Body of pancreas (tissue), 4 donors: Measurements from ENCODE around the gene SIGLEC1. TPM values are rescaled to one million over a fixed set of nuclear protein-coding genes. Genes with fewer than 3 reads are reported as not detected.

Source experiments
- ATAC-seq: fragments of 150-250 bp; one replicate; pipeline ENCODE4 v1.9.1; 2016
- DNase-seq, 4 donors: peaks; one replicate each; pipeline ENCODE4 v3.0.0-alpha.2; 2019
- H3K27ac ChIP-seq, 4 donors: fragments of 200-600 bp; sonication (generic); 1 replicate in 3 of 4; 2 replicates in 1 of 4; pipeline versions ENCODE4 v1.5.1 to v1.6.1; 2016 to 2019; ENCODE audit warnings: mild to moderate bottlenecking in 1 of 4, mixed read lengths in 1 of 4, moderate library complexity in 1 of 4
- H3K27me3 ChIP-seq, 2 donors: fragments of 200-600 bp; sonication (generic); one replicate each; pipeline ENCODE4 v1.6.0; 2016; ENCODE audit warnings: mild to moderate bottlenecking in 1 of 2
- H3K36me3 ChIP-seq, 2 donors: fragments of 200-600 bp; sonication (generic); replicated peaks in 1 of 2; 2 replicates each; pipeline ENCODE4 v1.5.1; 2016; ENCODE audit warnings: low read depth in 2 of 2; ENCODE audit not compliant: insufficient read depth in 1 of 2
- H3K4me1 ChIP-seq: fragments of 200-600 bp; sonication (generic); one replicate; pipeline ENCODE4 v1.6.0; 2016
- H3K4me3 ChIP-seq, 2 donors: fragments of 200-600 bp; sonication (generic); 1 replicate in 1 of 2; 2 replicates in 1 of 2; pipeline ENCODE4 v1.5.1; 2016 to 2019
- H3K9me3 ChIP-seq, 3 donors: fragments of 200-600 bp; sonication (generic); 1 replicate in 2 of 3; 2 replicates in 1 of 3; pipeline ENCODE4 v1.5.1; 2016
- CTCF ChIP-seq, 7 experiments: fragments of 450-650 bp in 4 of 7; fragments of 200-600 bp in 3 of 7; sonication (generic) in 3 of 7; IDR thresholded peaks; one replicate each; pipeline ENCODE4 v1.5.1; 2016 to 2019; ENCODE audit warnings: antibody characterized with exemption in 7 of 7
- POLR2A ChIP-seq, 3 donors: fragments of 450-650 bp; IDR thresholded peaks; one replicate each; pipeline ENCODE4 v1.6.1; 2016; ENCODE audit warnings: antibody characterized with exemption in 3 of 3, mild to moderate bottlenecking in 2 of 3
- WGBS, 2 donors: methylation state at CpG; one replicate each; pipeline ENCODE4 v1.1.5; 2017; 5-methylcytosine and 5-hydroxymethylcytosine counted together
- intact Hi-C: fragments of 100-400 bp; cut with DNase I; formaldehyde crosslinking; loops from one replicate; pipeline ENCODE4 v1.15.1; 2023
- total RNA-seq, 2 donors: library from RNA; depleted of rRNA; stranded (reverse); fragments of >200 nt; gene quantifications; one replicate each; pipeline ENCODE4 v1.1.0, GENCODE V29; 2016

Gene SIGLEC1
- total RNA-seq, 2 donors from 2014 or later = 2.1 to 5.9 TPM

GRCh38 chr20:3741836-3742458 is 29.5 kb upstream of the SIGLEC1 start:
- Histone ChIP-seq H3K4me3 (no peak overlapping the region), H3K27ac (no peak overlapping the region), H3K9me3 (no peaks in the 10 kb centered on the region), H3K4me1 (peaks cover 11% of the 10 kb centered on the region), H3K27me3 (no peaks in the 10 kb centered on the region), H3K36me3 (no peaks in the 10 kb centered on the region)
- TF ChIP-seq POLR2A (IDR thresholded peaks at IDR 0.05) (no peak), CTCF (IDR thresholded peaks at IDR 0.05) (no peak)
- DNase-seq (no peak), ATAC-seq (no peak)
- intact Hi-C loops = no loop called here
- WGBS, 2 donors = 65 to 69% methylated on average over 5 to 7 of the region's 7 CpGs

GRCh38 chr20:3740615-3741301 is 28.4 kb upstream of the SIGLEC1 start:
- Histone ChIP-seq H3K9me3 (no peaks in the 10 kb centered on the region), H3K4me3 (no peak overlapping the region), H3K27me3 (no peaks in the 10 kb centered on the region), H3K27ac (no peak overlapping the region), H3K4me1 (peaks cover 20% of the 10 kb centered on the region), H3K36me3 (no peaks in the 10 kb centered on the region)
- intact Hi-C loops = no loop called here
- no peak for DNase-seq
- TF ChIP-seq CTCF (IDR thresholded peaks at IDR 0.05) (no peak), POLR2A (IDR thresholded peaks at IDR 0.05) (no peak)
- ATAC-seq = no peak
- 86 to 88% methylated on average over 12 to 13 of the region's 15 CpGs for WGBS, 2 donors

- Histone ChIP-seq H3K27ac (peak overlapping the region in 1 of 4 donors; percentile 47), H3K27me3 (no peaks in the 10 kb centered on the region), H3K36me3 (no peaks in the 10 kb centered on the region), H3K4me3 (no peak overlapping the region), H3K9me3 (no peaks in the 10 kb centered on the region), H3K4me1 (peaks cover 19% of the 10 kb centered on the region)
- intact Hi-C loops = no loop called here
- ATAC-seq (no peak), DNase-seq (no peak)
- no peak for TF ChIP-seq POLR2A (IDR thresholded peaks at IDR 0.05)
- 20 to 71% methylated on average over 1 to 7 of the region's 7 CpGs for WGBS, 2 donors
These were observed 27.6 kb upstream of the SIGLEC1 start for GRCh38 chr20:3739926-3740451.

- peak overlapping the region in 1 of 4 donors; percentile 47 for H3K27ac ChIP-seq
- WGBS, 2 donors = 75 to 77% methylated on average over 18 to 19 of the region's 19 CpGs
- intact Hi-C loops = no loop called here
- no peaks in the 10 kb centered on the region for H3K9me3 ChIP-seq
- no peak for ATAC-seq
- no peak for TF ChIP-seq POLR2A (IDR thresholded peaks at IDR 0.05)
- no peak for TF ChIP-seq CTCF (IDR thresholded peaks at IDR 0.05)
- no peak for DNase-seq
- peaks cover 16% of the 10 kb centered on the region for H3K4me1 ChIP-seq
- no peaks in the 10 kb centered on the region for H3K36me3 ChIP-seq
- H3K4me3 ChIP-seq = no peak overlapping the region
- H3K27me3 ChIP-seq = no peaks in the 10 kb centered on the region
These were observed 26.9 kb upstream of the SIGLEC1 start for GRCh38 chr20:3739054-3739925.
